ENCODE results near the gene ZPR1.

DNA sequence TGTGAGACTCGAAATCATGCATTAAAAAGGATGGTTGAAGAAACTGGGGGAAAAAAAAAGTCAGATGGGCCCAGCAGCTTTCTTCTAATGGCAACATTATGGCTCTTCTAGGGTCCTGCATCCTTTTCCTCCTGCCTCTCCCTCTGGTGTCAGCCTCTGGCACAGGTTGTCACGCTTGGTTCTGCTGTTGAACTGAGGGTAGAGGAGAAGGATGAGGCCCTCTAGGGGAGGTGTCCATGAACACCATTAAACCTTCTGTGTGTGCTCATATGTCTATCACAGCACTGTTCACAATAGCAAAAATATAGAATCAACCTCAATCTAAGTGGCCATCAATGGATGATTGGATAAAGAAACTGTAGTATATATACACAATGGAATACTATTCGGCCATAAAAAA lies 51.1 kb downstream of the ZPR1 start:
- TF ChIP-seq POLR2A (IDR thresholded peaks at IDR 0.05) (no peak), CTCF (IDR thresholded peaks at IDR 0.05) (no peak)

Measured in transverse colon (tissue), 3 donors.